Hepatocyte (in vitro differentiated cells): ENCODE results near the gene AP2A2. TPM values are rescaled to one million over a fixed set of nuclear protein-coding genes. Genes with fewer than 3 reads are reported as not detected.

Experiments
- DNase-seq: peaks from one replicate; pipeline ENCODE4 v3.0.0-alpha.2; 2016; ENCODE audit warnings: low spot score
- H2AFZ ChIP-seq: fragments of 200-600 bp; sonication (generic); 2 replicates; pipeline ENCODE4 v1.6.0; 2016; ENCODE audit warnings: antibody characterized with exemption, mild to moderate bottlenecking
- H3K27ac ChIP-seq: fragments of 200-600 bp; sonication (generic); 2 replicates; pipeline ENCODE4 v1.5.1; 2016; ENCODE audit warnings: mild to moderate bottlenecking
- H3K27me3 ChIP-seq: fragments of 200-600 bp; sonication (generic); 2 replicates; pipeline ENCODE4 v1.6.1; 2016
- H3K36me3 ChIP-seq: fragments of 200-600 bp; sonication (generic); replicated peaks from 2 replicates; pipeline ENCODE4 v1.5.1; 2016; ENCODE audit warnings: low read depth; ENCODE audit not compliant: insufficient read depth
- H3K4me1 ChIP-seq: fragments of 200-600 bp; sonication (generic); 2 replicates; pipeline ENCODE4 v1.5.1; 2016; ENCODE audit warnings: mild to moderate bottlenecking, moderate library complexity; ENCODE audit not compliant: insufficient read depth
- H3K4me2 ChIP-seq: fragments of 200-600 bp; sonication (generic); 2 replicates; pipeline ENCODE4 v1.6.0; 2016
- H3K4me3 ChIP-seq: fragments of 200-600 bp; sonication (generic); 2 replicates; pipeline ENCODE4 v1.5.1; 2016; ENCODE audit warnings: mild to moderate bottlenecking
- H3K79me2 ChIP-seq: fragments of 200-600 bp; sonication (generic); 2 replicates; pipeline ENCODE4 v1.6.0; 2017; ENCODE audit warnings: mild to moderate bottlenecking
- H3K9me2 ChIP-seq: fragments of 200-600 bp; sonication (generic); replicated peaks from 2 replicates; pipeline ENCODE4 v1.6.0; 2017; ENCODE audit warnings: mild to moderate bottlenecking; ENCODE audit not compliant: insufficient read depth
- H3K9me3 ChIP-seq: fragments of 200-600 bp; sonication (generic); 2 replicates; pipeline ENCODE4 v1.5.1; 2016; ENCODE audit warnings: low read depth, mild to moderate bottlenecking
- H4K20me1 ChIP-seq: fragments of 200-600 bp; sonication (generic); 2 replicates; pipeline ENCODE4 v1.6.0; 2016; ENCODE audit warnings: mild to moderate bottlenecking; ENCODE audit not compliant: insufficient read depth, poor library complexity, severe bottlenecking
- CTCF ChIP-seq: fragments of 200-600 bp; sonication (generic); IDR thresholded peaks from 2 replicates; pipeline ENCODE4 v1.5.1; 2016; ENCODE audit warnings: antibody characterized with exemption, mild to moderate bottlenecking; ENCODE audit not compliant: poor library complexity
- EZH2 ChIP-seq: fragments of 200-600 bp; sonication (generic); IDR thresholded peaks from 2 replicates; pipeline ENCODE4 v1.6.1; 2016; ENCODE audit warnings: antibody characterized with exemption, mild to moderate bottlenecking, borderline replicate concordance
- EZH2phosphoT487 ChIP-seq: fragments of 200-600 bp; sonication (generic); IDR thresholded peaks from one replicate; pipeline ENCODE4 v1.6.1; 2018; ENCODE audit warnings: antibody characterized with exemption, mild to moderate bottlenecking, low read depth, moderate library complexity; ENCODE audit not compliant: unreplicated experiment, severe bottlenecking
- WGBS: methylation state at CpG from one replicate; pipeline ENCODE4 v1.1.6; 2016; ENCODE audit warnings: low lambda C conversion rate; ENCODE audit errors: missing lambda C conversion rate; 5-methylcytosine and 5-hydroxymethylcytosine counted together
- polyA plus RNA-seq: library from polyadenylated mRNA; unstranded; fragments of >200 nt; fragmentation: Nextera tagmentation; extraction: Ambion mirVana; gene quantifications from 2 replicates; pipeline ENCODE4 v1.2.1, GENCODE V29; 2016
- total RNA-seq: library from RNA; depleted of rRNA; stranded (reverse); fragments of >200 nt; gene quantifications from 2 replicates; pipeline ENCODE4 v1.2.3, GENCODE V29; 2014

AP2A2 gene
- total and polyA plus RNA-seq, 2 experiments from 2014 or later: 49.7 to 68.0 TPM

- TF ChIP-seq EZH2phosphoT487 (no peak), CTCF (no peak), EZH2 (no peak)
- Histone ChIP-seq H3K9me2 (no peaks in the 10 kb centered on the region), H2AFZ (no peak overlapping the region), H3K79me2 (peaks cover 20% of the 10 kb centered on the region), H3K27ac (no peak overlapping the region), H3K27me3 (no peaks in the 10 kb centered on the region), H3K9me3 (no peaks in the 10 kb centered on the region), H3K4me3 (no peak overlapping the region), H3K4me1 (no peaks in the 10 kb centered on the region), H3K4me2 (no peak overlapping the region), H3K36me3 (no peaks in the 10 kb centered on the region), H4K20me1 (peaks cover 3% of the 10 kb centered on the region)
- WGBS: 88% methylated on average over 9 of the region's 9 CpGs
- DNase-seq: no peak
Observed at GRCh38 chr11:969651-970205, 44.1 kb downstream of the AP2A2 start.

GRCh38 chr11:970319-970871 lies 44.7 kb downstream of the AP2A2 start:
- H4K20me1 ChIP-seq: peaks cover 3% of the 10 kb centered on the region
- 90% methylated on average over 26 of the region's 26 CpGs for WGBS

GRCh38 chr11:971092-971690 lies 45.5 kb downstream of the AP2A2 start:
- Histone ChIP-seq H3K79me2 (peaks cover 14% of the 10 kb centered on the region), H3K36me3 (no peaks in the 10 kb centered on the region), H2AFZ (no peak overlapping the region), H3K4me3 (no peak overlapping the region), H3K4me1 (no peaks in the 10 kb centered on the region), H3K9me3 (no peaks in the 10 kb centered on the region), H3K4me2 (no peak overlapping the region), H3K27me3 (no peaks in the 10 kb centered on the region), H3K9me2 (no peaks in the 10 kb centered on the region), H3K27ac (no peak overlapping the region), H4K20me1 (peaks cover 3% of the 10 kb centered on the region)
- 95% methylated on average over 11 of the region's 12 CpGs for WGBS
- DNase-seq: no peak
- TF ChIP-seq CTCF (no peak), EZH2 (no peak), EZH2phosphoT487 (no peak)

More at GRCh38 chr11:970319-970871, 44.7 kb downstream of the AP2A2 start:
- no peak for DNase-seq
- H2AFZ ChIP-seq: no peak overlapping the region
- H3K4me3 ChIP-seq: no peak overlapping the region
- TF ChIP-seq CTCF: no peak
- no peak for TF ChIP-seq EZH2
- no peak for TF ChIP-seq EZH2phosphoT487
- H3K4me2 ChIP-seq: no peak overlapping the region
- H3K79me2 ChIP-seq: peaks cover 19% of the 10 kb centered on the region
- H3K9me2 ChIP-seq: no peaks in the 10 kb centered on the region
- H3K36me3 ChIP-seq: no peaks in the 10 kb centered on the region
- H3K9me3 ChIP-seq: no peaks in the 10 kb centered on the region
- H3K4me1 ChIP-seq: no peaks in the 10 kb centered on the region
- no peak overlapping the region for H3K27ac ChIP-seq
- no peaks in the 10 kb centered on the region for H3K27me3 ChIP-seq
